Calu3 (cell line): ENCODE measurements around the gene MADCAM1. TPM values are rescaled to one million over a fixed set of nuclear protein-coding genes. Genes with fewer than 3 reads are reported as not detected.
A peak's percentile ranks its signal among the peaks of the same experiment; 100 is the strongest.

Experiments used
- BruUV-seq: library from RNA; stranded (reverse); fragments of 400-500 nt; replicated peaks from 2 replicates; lab custom pipeline; 2021; lab: Mats Ljungman, UMichigan
- CTCF ChIA-PET: fragments of 300-600 bp; sonication (Branson Sonifier 250); formaldehyde crosslinking; loops from one replicate; lab custom pipeline; 2022; ENCODE audit warnings: antibody characterized with exemption; lab: Charles Lee
- DNase-seq: peaks from one replicate; pipeline ENCODE4 v3.0.0; 2022
- H3K27ac Mint-ChIP-seq: one replicate; pipeline ENCODE4 v1.8.0; 2022; ENCODE audit warnings: mixed read lengths; ENCODE audit not compliant: unreplicated experiment
- H3K27me3 Mint-ChIP-seq: one replicate; pipeline ENCODE4 v1.8.0; 2022; ENCODE audit warnings: mixed read lengths; ENCODE audit not compliant: unreplicated experiment
- H3K36me3 Mint-ChIP-seq: one replicate; pipeline ENCODE4 v1.8.0; 2022; ENCODE audit warnings: mild to moderate bottlenecking, moderate library complexity, mixed read lengths; ENCODE audit not compliant: insufficient read depth, unreplicated experiment
- H3K4me1 Mint-ChIP-seq: one replicate; pipeline ENCODE4 v1.8.0; 2022; ENCODE audit warnings: mild to moderate bottlenecking, low read depth, mixed read lengths; ENCODE audit not compliant: unreplicated experiment
- H3K4me3 Mint-ChIP-seq: one replicate; pipeline ENCODE4 v1.8.0; 2022; ENCODE audit warnings: mild to moderate bottlenecking, low read depth, moderate library complexity, mixed read lengths; ENCODE audit not compliant: unreplicated experiment
- H3K9me3 Mint-ChIP-seq: one replicate; pipeline ENCODE4 v1.8.0; 2022; ENCODE audit warnings: low read depth, mixed read lengths; ENCODE audit not compliant: unreplicated experiment
- intact Hi-C: fragments of 100-400 bp; cut with micrococcal nuclease; formaldehyde crosslinking; loops from one replicate; pipeline ENCODE4 v1.10.0; 2022; ENCODE audit not compliant: unreplicated experiment
- total RNA-seq: library from RNA; stranded (reverse); gene quantifications from 2 replicates; pipeline ENCODE4 v1.2.3, GENCODE V29; 2022
- TF ChIP-seq, protein P1 (sequence below): fragments of 200-600 bp; IDR thresholded peaks from one replicate; pipeline ENCODE4 v1.8.0; 2022; ENCODE audit warnings: antibody characterized with exemption; ENCODE audit not compliant: unreplicated experiment

The MADCAM1 gene
- total RNA-seq, 1 experiment from 2014 or later: 0.47 TPM

DNA sequence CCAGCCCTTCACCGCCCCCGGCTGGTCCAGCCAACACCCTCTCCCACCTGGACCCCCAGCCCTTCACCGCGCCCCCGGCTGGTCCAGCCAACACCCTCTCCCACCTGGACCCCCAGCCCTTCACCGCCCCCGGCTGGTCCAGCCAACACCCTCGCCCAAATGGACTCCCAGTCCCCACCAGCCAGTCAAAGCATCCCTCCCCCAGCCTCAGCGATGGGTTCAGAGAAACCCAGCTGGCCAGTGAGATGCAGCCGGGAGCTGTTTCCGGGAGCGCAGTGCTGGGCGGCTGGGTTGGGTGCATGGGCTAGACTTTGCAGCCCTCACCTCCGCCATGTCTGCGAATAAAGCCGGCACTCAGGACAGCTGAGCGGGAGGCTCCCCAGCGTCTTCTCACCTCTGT, 28.7 kb downstream of the MADCAM1 start:
- CTCF ChIA-PET: no interaction called here
- TF ChIP-seq, protein P1, sequence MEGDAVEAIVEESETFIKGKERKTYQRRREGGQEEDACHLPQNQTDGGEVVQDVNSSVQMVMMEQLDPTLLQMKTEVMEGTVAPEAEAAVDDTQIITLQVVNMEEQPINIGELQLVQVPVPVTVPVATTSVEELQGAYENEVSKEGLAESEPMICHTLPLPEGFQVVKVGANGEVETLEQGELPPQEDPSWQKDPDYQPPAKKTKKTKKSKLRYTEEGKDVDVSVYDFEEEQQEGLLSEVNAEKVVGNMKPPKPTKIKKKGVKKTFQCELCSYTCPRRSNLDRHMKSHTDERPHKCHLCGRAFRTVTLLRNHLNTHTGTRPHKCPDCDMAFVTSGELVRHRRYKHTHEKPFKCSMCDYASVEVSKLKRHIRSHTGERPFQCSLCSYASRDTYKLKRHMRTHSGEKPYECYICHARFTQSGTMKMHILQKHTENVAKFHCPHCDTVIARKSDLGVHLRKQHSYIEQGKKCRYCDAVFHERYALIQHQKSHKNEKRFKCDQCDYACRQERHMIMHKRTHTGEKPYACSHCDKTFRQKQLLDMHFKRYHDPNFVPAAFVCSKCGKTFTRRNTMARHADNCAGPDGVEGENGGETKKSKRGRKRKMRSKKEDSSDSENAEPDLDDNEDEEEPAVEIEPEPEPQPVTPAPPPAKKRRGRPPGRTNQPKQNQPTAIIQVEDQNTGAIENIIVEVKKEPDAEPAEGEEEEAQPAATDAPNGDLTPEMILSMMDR: no peak
- intact Hi-C loops: no loop called here
- no TSS peak for BruUV-seq
- Mint-ChIP-seq H3K4me3 (no peak overlapping the region), H3K27me3 (peaks cover 14% of the 10 kb centered on the region), H3K27ac (no peak overlapping the region), H3K4me1 (no peaks in the 10 kb centered on the region), H3K9me3 (no peaks in the 10 kb centered on the region), H3K36me3 (no peaks in the 10 kb centered on the region)
- DNase-seq: no peak

DNA sequence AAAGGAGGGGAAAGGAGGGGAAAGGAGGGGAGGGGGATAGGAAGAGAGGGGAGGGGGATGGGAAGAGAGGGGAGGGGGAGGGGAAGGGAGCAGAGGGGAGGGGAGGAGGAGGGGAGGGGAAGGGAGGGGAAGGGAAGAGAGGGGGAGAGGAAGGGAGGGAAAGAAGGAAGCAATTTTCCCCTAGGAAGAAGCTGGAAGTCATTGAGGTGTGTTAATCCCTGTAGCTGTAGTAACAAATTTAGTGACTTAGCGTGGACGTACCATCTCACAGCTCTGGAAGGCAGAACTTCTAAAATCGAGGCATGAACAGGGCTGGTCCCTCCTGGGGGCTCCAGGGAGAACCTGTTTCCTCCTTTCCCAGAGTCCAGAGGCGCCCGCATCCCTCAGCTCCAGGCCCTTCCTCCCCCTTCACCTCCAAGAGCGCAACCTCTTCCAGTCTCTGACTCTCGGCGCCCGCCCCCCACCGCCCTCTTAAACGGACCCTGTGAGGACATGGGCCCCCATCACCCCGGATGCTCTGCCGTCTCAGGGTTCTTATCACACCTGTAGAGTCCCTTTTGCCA, 29.7 kb downstream of the MADCAM1 start:
- Mint-ChIP-seq H3K4me3 (no peak overlapping the region), H3K9me3 (no peaks in the 10 kb centered on the region), H3K36me3 (peaks cover 4% of the 10 kb centered on the region), H3K27me3 (peaks cover 14% of the 10 kb centered on the region), H3K4me1 (no peaks in the 10 kb centered on the region), H3K27ac (no peak overlapping the region)
- DNase-seq: no peak
- intact Hi-C loops: no loop called here
- BruUV-seq: no TSS peak
- CTCF ChIA-PET: no interaction called here
- TF ChIP-seq, protein P1: no peak

DNA sequence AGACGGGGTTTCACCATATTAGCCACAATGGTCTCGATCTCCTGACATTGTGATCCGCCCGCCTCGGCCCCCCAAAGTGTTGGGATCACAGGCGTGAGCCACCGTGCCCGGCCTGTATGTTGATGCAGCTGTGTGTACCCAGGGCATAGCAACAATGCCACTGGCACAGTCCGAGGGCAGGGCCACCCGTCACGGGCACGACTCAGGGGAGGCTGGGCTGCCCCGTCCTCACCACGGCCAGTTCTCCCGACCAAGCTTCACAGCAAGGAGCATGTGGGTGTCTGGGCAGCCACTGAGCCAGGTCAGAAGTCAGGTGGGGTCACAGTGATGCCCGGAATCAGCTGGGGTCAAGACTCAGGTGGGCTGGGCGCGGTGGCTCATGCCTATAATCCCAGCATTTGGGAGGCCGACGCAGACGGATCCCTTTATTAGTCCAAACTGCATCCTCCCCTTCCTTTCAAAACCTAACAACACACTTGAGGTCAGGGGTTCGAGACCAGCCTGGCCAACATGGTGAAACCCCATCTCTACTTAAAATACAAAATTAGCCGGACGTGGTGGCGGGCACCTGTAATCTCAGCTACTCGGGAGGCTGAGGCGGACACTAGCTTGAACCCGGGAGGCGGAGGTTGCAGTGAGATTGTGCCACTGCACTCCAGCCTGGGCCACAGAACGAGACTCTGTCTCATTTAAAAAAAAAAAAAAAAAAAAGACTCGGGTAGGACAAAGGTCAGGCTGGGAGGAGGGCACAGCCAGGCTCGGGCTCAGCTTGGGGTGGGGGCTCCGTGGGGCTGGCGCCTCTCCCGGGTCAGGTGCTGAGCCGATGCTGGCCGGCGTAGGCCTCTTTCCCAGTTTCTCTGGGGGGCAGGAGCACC, 34.1 kb downstream of the MADCAM1 start:
- TF ChIP-seq, protein P1: no peak
- H3K9me3 Mint-ChIP-seq: no peaks in the 10 kb centered on the region
- H3K36me3 Mint-ChIP-seq: peaks cover 33% of the 10 kb centered on the region
- intact Hi-C loops: no loop called here
- peak overlapping the region; percentile 74 for H3K4me3 Mint-ChIP-seq
- CTCF ChIA-PET: interaction anchor here (1.1 kb wide), 1 partner anchor 20 kb away, joined by 3 read pairs; no protein-coding TSS in a partner anchor
- H3K4me1 Mint-ChIP-seq: peaks cover 9% of the 10 kb centered on the region
- TSS peak; percentile 37 for BruUV-seq
- no peak overlapping the region for H3K27ac Mint-ChIP-seq
- H3K27me3 Mint-ChIP-seq: peaks cover 7% of the 10 kb centered on the region
- DNase-seq: no peak

DNA sequence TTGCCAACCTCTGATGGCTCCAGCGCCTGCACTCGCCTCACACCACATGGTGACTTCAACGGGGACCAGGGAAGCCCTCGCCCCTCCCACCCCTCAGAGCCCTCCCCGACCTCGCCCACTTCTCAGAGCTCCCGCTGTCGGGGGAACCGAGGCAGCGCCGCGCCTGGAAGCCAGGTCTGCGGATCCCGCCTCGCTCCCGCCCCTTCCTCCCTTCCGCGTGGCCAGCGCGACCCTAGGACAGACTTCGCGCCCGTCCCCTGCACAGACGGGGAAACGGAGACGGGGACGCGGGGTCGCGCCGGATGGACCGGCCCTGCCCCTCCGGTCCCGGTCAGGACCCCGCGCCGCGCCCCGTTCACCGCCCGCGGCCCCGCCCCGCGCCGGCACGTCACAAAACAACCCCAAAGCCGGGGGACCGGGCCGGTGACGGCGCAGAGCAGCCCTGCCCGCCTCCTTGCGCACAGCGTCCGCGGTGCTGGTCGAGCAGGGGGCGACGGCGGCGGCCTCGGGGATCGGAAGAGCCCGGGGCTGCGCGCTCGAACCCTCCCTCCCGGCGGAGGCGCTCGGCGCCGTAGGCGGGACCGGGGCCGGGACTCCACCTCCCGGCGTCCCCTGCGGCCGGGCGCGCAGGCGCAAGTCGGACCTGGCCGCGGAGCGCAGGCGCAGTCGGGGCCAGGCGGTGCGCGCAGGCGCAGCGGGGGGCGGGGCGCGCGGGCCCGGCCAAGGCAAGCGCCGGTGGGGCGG, 34.9 kb downstream of the MADCAM1 start:
- TF ChIP-seq, protein P1: no peak
- Mint-ChIP-seq H3K27ac (no peak overlapping the region), H3K27me3 (no peaks in the 10 kb centered on the region), H3K36me3 (peaks cover 33% of the 10 kb centered on the region), H3K4me3 (peak overlapping the region; percentile 74), H3K9me3 (no peaks in the 10 kb centered on the region), H3K4me1 (peaks cover 9% of the 10 kb centered on the region)
- CTCF ChIA-PET: interaction anchor here (1.0 to 1.1 kb wide), 2 partner anchors 20 to 21 kb away, joined by 3 read pairs; no protein-coding TSS in a partner anchor
- intact Hi-C loops: no loop called here
- peak; percentile 89 for DNase-seq
- no TSS peak for BruUV-seq
